ENCODE data around the gene KMO.

Gene KMO

GRCh38 chr1:241550318-241550717 is 18.1 kb downstream of the KMO start:
- no peak for TF ChIP-seq POLR2AphosphoS5 (IDR thresholded peaks at IDR 0.05; ENCODE audit: borderline replicate concordance, low read depth, low read length)
- no peak for TF ChIP-seq FOXP2 (optimal IDR thresholded peaks at IDR 0.05; ENCODE audit: control extremely low read depth, extremely low read length, insufficient read depth)
- no peak for TF ChIP-seq EZH2 (IDR thresholded peaks at IDR 0.05)
- Histone ChIP-seq H3K9me3 (ENCODE audit: low read depth, low read length) (no peaks in the 10 kb centered on the region; the same call in 1 of the 2 replicates), H3K9ac (ENCODE audit: insufficient read length) (peak overlapping the region; percentile 14), H3K4me3 (no peak overlapping the region), H3K36me3 (ENCODE audit: insufficient read depth, low read length) (peaks cover 75% of the 10 kb centered on the region), H3K27ac (peak overlapping the region; percentile 57; the same call in 1 of the 2 replicates)
- DNase-seq (ENCODE audit: low read depth, low spot score) = no peak

- Histone ChIP-seq H3K27ac (peak overlapping the region; percentile 98), H3K36me3 (ENCODE audit: insufficient read depth, low read length) (peaks cover 70% of the 10 kb centered on the region), H3K4me3 (no peak overlapping the region), H3K9ac (ENCODE audit: insufficient read length) (no peak overlapping the region), H3K9me3 (ENCODE audit: low read depth, low read length) (no peaks in the 10 kb centered on the region)
- no peak for DNase-seq (ENCODE audit: low read depth, low spot score)
- TF ChIP-seq FOXP2 (optimal IDR thresholded peaks at IDR 0.05; ENCODE audit: control extremely low read depth, extremely low read length, insufficient read depth) (no peak), EZH2 (IDR thresholded peaks at IDR 0.05) (no peak), POLR2AphosphoS5 (IDR thresholded peaks at IDR 0.05; ENCODE audit: borderline replicate concordance, low read depth, low read length) (no peak)
Measured at GRCh38 chr1:241551759-241552638, 19.8 kb downstream of the KMO start.

DNA sequence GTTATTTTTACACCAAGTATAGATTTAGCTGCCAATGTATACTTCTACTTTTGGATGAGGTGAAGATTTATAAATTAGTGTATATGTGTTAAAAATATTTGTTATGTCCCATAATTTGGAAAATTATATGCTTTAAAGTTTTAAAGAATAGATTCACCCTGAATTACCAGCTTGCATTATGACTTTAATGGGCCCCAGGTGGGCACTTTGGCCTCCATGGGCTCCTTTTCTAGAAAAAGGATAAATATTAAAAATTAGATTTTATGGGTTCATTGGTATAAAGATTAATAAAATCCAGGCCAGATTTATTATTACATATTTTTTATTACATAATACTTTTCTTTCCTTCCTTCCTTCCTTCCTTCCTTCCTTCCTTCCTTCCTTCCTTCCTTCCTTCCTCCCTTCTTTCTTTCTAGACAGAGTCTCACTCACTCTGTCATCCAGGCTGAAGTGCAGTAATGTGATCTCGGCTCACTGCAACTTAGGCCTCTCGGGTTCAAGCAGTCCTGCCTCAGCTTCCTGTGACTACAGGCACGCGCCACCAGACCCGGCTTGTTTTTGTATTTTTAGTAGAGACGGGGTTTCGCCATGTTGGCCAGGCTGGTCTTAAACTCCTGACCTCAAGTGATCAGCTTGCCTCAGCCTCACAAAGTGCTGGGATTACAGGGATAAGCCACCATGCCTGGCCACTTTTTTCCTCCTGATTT is 21.9 kb downstream of the KMO start:
- peak overlapping the region; percentile 100 for H3K27ac ChIP-seq
- H3K4me3 ChIP-seq = peak overlapping the region; percentile 30; the same call in 1 of the 2 replicates
- peaks cover 58% of the 10 kb centered on the region for H3K36me3 ChIP-seq (ENCODE audit: insufficient read depth, low read length)
- no peak for TF ChIP-seq FOXP2 (optimal IDR thresholded peaks at IDR 0.05; ENCODE audit: control extremely low read depth, extremely low read length, insufficient read depth)
- peak; percentile 18; the same call in 1 of the 2 replicates for TF ChIP-seq POLR2AphosphoS5 (IDR thresholded peaks at IDR 0.05; ENCODE audit: borderline replicate concordance, low read depth, low read length)
- no peak for TF ChIP-seq EZH2 (IDR thresholded peaks at IDR 0.05)
- DNase-seq (ENCODE audit: low read depth, low spot score) = peak; percentile 90
- H3K9me3 ChIP-seq (ENCODE audit: low read depth, low read length) = no peaks in the 10 kb centered on the region
- H3K9ac ChIP-seq (ENCODE audit: insufficient read length) = peak overlapping the region; percentile 58

DNA sequence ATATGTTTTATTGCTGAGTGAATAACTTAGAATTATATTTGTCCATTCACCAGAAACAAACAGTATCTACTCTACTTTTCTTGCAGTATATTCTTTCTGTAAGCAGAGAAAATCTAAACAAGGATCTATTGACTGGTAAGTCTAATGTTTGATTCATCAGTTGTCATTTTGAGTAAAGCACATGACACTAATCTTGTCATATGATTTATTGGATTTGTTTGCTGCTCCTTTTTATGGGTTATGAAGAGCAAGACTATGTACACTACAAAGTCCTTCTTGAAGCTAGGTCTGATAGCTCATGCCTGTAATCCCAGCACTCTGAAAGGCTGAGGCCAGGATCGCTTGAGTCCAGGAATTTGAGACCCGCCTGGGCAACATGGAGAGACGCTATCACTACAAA is 23.3 kb downstream of the KMO start:
- H3K9ac ChIP-seq (ENCODE audit: insufficient read length) = peak overlapping the region; percentile 7
- H3K36me3 ChIP-seq (ENCODE audit: insufficient read depth, low read length) = peaks cover 52% of the 10 kb centered on the region
- DNase-seq (ENCODE audit: low read depth, low spot score) = no peak
- H3K27ac ChIP-seq = peak overlapping the region; percentile 100
- TF ChIP-seq EZH2 (IDR thresholded peaks at IDR 0.05) (no peak), POLR2AphosphoS5 (IDR thresholded peaks at IDR 0.05; ENCODE audit: borderline replicate concordance, low read depth, low read length) (no peak), FOXP2 (optimal IDR thresholded peaks at IDR 0.05; ENCODE audit: control extremely low read depth, extremely low read length, insufficient read depth) (no peak)
- no peaks in the 10 kb centered on the region for H3K9me3 ChIP-seq (ENCODE audit: low read depth, low read length)
- H3K4me3 ChIP-seq = no peak overlapping the region

DNA sequence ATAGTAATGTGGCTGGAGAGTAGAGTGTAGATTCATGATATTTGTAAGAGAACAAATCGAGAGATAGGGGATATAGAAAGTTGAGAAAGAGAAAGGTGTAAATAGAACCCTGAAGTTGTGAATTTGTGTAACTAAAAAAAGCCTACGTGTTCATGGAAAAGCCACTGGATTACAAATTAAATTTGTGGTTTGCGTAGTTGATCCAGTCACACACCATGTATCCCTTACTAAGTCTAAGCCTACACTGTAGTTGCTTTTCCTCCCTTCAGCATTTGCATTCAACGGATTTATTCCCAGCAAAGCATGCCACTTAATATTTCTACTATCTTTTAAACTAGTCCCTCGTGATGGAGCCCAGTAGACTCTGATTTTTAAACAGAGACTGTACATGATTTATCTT is 24.9 kb downstream of the KMO start:
- DNase-seq (ENCODE audit: low read depth, low spot score) = no peak
- Histone ChIP-seq H3K9ac (ENCODE audit: insufficient read length) (peak overlapping the region; percentile 81), H3K9me3 (ENCODE audit: low read depth, low read length) (no peaks in the 10 kb centered on the region), H3K4me3 (peak overlapping the region; percentile 69), H3K36me3 (ENCODE audit: insufficient read depth, low read length) (peaks cover 52% of the 10 kb centered on the region), H3K27ac (peak overlapping the region; percentile 100)
- no peak for TF ChIP-seq FOXP2 (optimal IDR thresholded peaks at IDR 0.05; ENCODE audit: control extremely low read depth, extremely low read length, insufficient read depth)
- no peak for TF ChIP-seq EZH2 (IDR thresholded peaks at IDR 0.05)
- no peak for TF ChIP-seq POLR2AphosphoS5 (IDR thresholded peaks at IDR 0.05; ENCODE audit: borderline replicate concordance, low read depth, low read length)

DNA sequence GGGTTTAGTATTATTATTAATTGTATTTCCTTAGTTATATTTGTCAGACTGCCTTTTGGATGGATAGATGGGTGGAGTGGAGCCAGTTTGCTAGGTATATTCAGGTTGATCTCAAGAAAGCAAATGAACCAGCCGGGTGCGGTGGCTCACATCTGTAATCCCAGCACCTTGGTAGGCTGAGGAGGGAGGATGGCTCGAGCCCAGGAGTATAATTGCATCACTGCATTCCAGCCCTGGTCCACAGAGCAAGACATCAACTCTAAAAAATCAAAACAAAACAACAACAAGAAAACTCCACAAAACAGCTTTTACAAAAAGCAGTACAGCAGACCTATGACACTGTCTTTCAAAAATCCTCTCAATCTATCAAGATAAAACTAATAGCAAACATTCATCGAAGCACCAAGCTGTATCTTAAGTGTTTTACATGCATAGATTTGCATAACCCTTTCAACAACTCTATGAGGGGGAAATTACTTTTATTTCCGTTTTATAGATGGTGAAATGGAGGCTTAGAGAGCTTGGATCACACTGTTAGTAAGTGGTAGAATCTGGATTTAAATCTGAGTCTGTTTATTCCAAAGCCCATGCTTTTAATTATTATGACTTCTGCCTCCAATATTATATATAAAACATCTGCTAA is 25.5 kb downstream of the KMO start:
- Histone ChIP-seq H3K9ac (ENCODE audit: insufficient read length) (peak overlapping the region; percentile 81), H3K27ac (peak overlapping the region; percentile 100), H3K36me3 (ENCODE audit: insufficient read depth, low read length) (peaks cover 51% of the 10 kb centered on the region), H3K4me3 (peak overlapping the region; percentile 69), H3K9me3 (ENCODE audit: low read depth, low read length) (no peaks in the 10 kb centered on the region)
- no peak for TF ChIP-seq EZH2 (IDR thresholded peaks at IDR 0.05)
- TF ChIP-seq POLR2AphosphoS5 (IDR thresholded peaks at IDR 0.05; ENCODE audit: borderline replicate concordance, low read depth, low read length) = peak; percentile 62; the same call in 1 of the 2 replicates
- TF ChIP-seq FOXP2 (optimal IDR thresholded peaks at IDR 0.05; ENCODE audit: control extremely low read depth, extremely low read length, insufficient read depth) = no peak
- peak; percentile 86 for DNase-seq (ENCODE audit: low read depth, low spot score)

GRCh38 chr1:241560146-241560848 is 28.1 kb downstream of the KMO start:
- H3K27ac ChIP-seq = peak overlapping the region; percentile 62
- no peak for DNase-seq (ENCODE audit: low read depth, low spot score)
- no peak overlapping the region for H3K4me3 ChIP-seq
- no peak for TF ChIP-seq FOXP2 (optimal IDR thresholded peaks at IDR 0.05; ENCODE audit: control extremely low read depth, extremely low read length, insufficient read depth)
- peaks cover 60% of the 10 kb centered on the region for H3K36me3 ChIP-seq (ENCODE audit: insufficient read depth, low read length)
- no peak overlapping the region for H3K9ac ChIP-seq (ENCODE audit: insufficient read length)
- no peaks in the 10 kb centered on the region for H3K9me3 ChIP-seq (ENCODE audit: low read depth, low read length)

All from SK-N-MC (cell line).